ENCODE data around the gene DRC7. TPM values are rescaled to one million over a fixed set of nuclear protein-coding genes. Genes with fewer than 3 reads are reported as not detected.
"Not testable (repeated sequence)": the region's sequence is repeated elsewhere in the genome, so short reads cannot be mapped to it uniquely, and the experiment has no call there.

Gene DRC7
- total RNA-seq, 4 donors from 2014 or later = 0.79 TPM; not detected in 3

DNA sequence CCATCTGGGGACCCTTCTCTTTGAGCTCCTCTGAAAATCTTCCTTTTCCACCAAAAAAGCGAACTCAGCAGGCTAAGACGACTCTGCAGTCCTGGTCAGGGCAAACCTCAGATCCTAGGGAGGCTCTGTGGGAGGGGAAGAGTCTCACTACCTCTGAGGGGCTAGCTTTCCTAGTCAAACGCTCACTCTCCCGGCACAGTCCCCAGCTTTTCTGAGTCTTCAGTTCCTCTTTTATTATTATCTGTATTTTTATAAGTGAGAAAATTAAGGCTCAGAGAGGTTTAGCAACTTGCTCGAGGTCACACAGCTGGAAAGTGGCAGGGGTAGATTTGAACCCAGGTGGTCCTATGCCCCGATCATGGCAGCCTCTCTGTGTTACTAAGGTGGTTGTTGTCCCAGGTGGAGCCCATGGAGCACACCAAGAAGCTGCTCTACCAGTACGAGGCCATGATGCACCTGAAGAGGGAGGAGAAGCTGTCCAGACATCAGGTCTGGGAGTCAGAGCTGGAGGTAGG is 31.9 kb downstream of the DRC7 start:
- intact Hi-C loops (cut with DNase I) = no loop called here
- DNase-seq = no peak
- Histone ChIP-seq H3K36me3 (no peaks in the 10 kb centered on the region), H3K9me3 (no peaks in the 10 kb centered on the region), H3K27me3 (peaks cover 0 to 7% (median 0%) of the 10 kb centered on the region in 4 donors), H3K4me1 (no peaks in the 10 kb centered on the region), H3K27ac (no peak overlapping the region), H3K4me3 (no peak overlapping the region)
- no peak for TF ChIP-seq POLR2A (IDR thresholded peaks at IDR 0.05)
- no peak for TF ChIP-seq CTCF (IDR thresholded peaks at IDR 0.05)
- 69 to 75% methylated on average over 6 to 7 of the region's 7 CpGs for WGBS, 2 donors

DNA sequence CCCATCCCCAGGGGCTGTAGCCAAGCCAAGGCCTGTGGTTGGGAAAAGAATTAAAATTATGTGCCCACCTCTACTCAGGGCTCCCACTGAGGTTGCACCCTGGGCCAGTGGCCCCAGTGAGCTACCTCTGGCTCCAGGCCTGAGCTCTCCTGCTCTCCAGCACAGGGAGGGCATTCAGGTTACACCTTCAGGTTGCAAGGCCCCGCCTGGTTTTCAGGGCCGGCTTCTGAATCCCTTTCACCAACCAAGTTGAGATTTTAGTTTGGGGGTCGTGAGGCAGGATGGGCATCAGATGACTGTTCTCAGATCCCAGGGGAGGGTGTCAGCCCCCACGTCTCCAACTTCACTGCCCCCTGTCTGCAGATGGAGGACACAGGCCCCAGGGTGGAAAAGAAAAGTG is 33.0 kb downstream of the DRC7 start:
- Histone ChIP-seq H3K9me3 (no peaks in the 10 kb centered on the region), H3K27me3 (peaks cover 0 to under 1% (median 0%) of the 10 kb centered on the region in 4 donors), H3K36me3 (no peaks in the 10 kb centered on the region), H3K4me1 (no peaks in the 10 kb centered on the region), H3K4me3 (no peak overlapping the region), H3K27ac (no peak overlapping the region)
- no peak for TF ChIP-seq CTCF (IDR thresholded peaks at IDR 0.05)
- no peak for TF ChIP-seq POLR2A (IDR thresholded peaks at IDR 0.05)
- WGBS, 2 donors = 46 to 55% methylated on average over 3 to 4 of the region's 4 CpGs
- intact Hi-C loops (cut with DNase I) = no loop called here
- DNase-seq = no peak

GRCh38 chr16:57728336-57729181 is 34.0 kb downstream of the DRC7 start:
- Histone ChIP-seq H3K9me3 (no peaks in the 10 kb centered on the region), H3K4me1 (no peaks in the 10 kb centered on the region), H3K27me3 (no peaks in the 10 kb centered on the region), H3K4me3 (no peak overlapping the region), H3K27ac (no peak overlapping the region), H3K36me3 (no peaks in the 10 kb centered on the region)
- 83% methylated on average over 1 to 2 of the region's 14 CpGs for WGBS, 2 donors
- TF ChIP-seq CTCF (IDR thresholded peaks at IDR 0.05) (no peak), POLR2A (IDR thresholded peaks at IDR 0.05) (no peak)
- DNase-seq = no peak
- intact Hi-C loops (cut with DNase I) = no loop called here

GRCh38 chr16:57729182-57729484 is 34.5 kb downstream of the DRC7 start:
- Histone ChIP-seq H3K4me3 (no peak overlapping the region), H3K9me3 (no peaks in the 10 kb centered on the region), H3K27me3 (no peaks in the 10 kb centered on the region), H3K36me3 (no peaks in the 10 kb centered on the region), H3K27ac (no peak overlapping the region), H3K4me1 (peaks cover 0 to 2% (median 0%) of the 10 kb centered on the region in 3 donors)
- intact Hi-C loops (cut with DNase I) = no loop called here
- TF ChIP-seq CTCF (IDR thresholded peaks at IDR 0.05) (no peak), POLR2A (IDR thresholded peaks at IDR 0.05) (no peak)
- 76 to 85% methylated on average over 1 of the region's 1 CpG for WGBS, 2 donors
- no peak for DNase-seq

GRCh38 chr16:57729852-57730251 is 35.2 kb downstream of the DRC7 start:
- H3K9me3 ChIP-seq; H3K36me3 ChIP-seq; DNase-seq; H3K27me3 ChIP-seq; H3K27ac ChIP-seq; H3K4me3 ChIP-seq; intact Hi-C loops (cut with DNase I); H3K4me1 ChIP-seq: not testable (repeated sequence)
- 85 to 86% methylated on average over 6 of the region's 6 CpGs for WGBS, 2 donors

Measured in esophagus squamous epithelium (tissue), 5 donors.